Adipocyte (in vitro differentiated cells): ENCODE results near the gene SYTL1.

ENCODE experiments used
- DNase-seq: peaks from one replicate; pipeline ENCODE4 v3.0.0-alpha.2; 2015; ENCODE audit warnings: low read depth
- H3K27me3 ChIP-seq: replicated peaks from 2 replicates; pipeline ENCODE4 v1.7.0; 2013; ENCODE audit warnings: mild to moderate bottlenecking, low read length, moderate library complexity; ENCODE audit not compliant: control insufficient read depth, insufficient read depth
- H3K36me3 ChIP-seq: 2 replicates; pipeline ENCODE4 v1.7.0; 2013; ENCODE audit warnings: low read length, mild to moderate bottlenecking, moderate library complexity; ENCODE audit not compliant: control insufficient read depth, insufficient read depth, severe bottlenecking
- H3K4me1 ChIP-seq: 2 replicates; pipeline ENCODE4 v1.7.0; 2013; ENCODE audit warnings: mild to moderate bottlenecking, low read length, moderate library complexity; ENCODE audit not compliant: control insufficient read depth, insufficient read depth
- H3K4me3 ChIP-seq: 2 replicates; pipeline ENCODE4 v1.7.0; 2013; ENCODE audit warnings: mild to moderate bottlenecking, low read length, moderate library complexity
- H3K9ac ChIP-seq: 2 replicates; pipeline ENCODE4 v1.7.0; 2013; ENCODE audit warnings: mild to moderate bottlenecking, low read length, moderate library complexity
- H3K9me3 ChIP-seq: 2 replicates; pipeline ENCODE4 v1.7.0; 2013; ENCODE audit warnings: mild to moderate bottlenecking, low read length, moderate library complexity; ENCODE audit not compliant: control insufficient read depth

Gene SYTL1

GRCh38 chr1:27394925-27395324, 53.1 kb downstream of the SYTL1 start:
- H3K9ac ChIP-seq: no peak overlapping the region

GRCh38 chr1:27395441-27396195, 53.8 kb downstream of the SYTL1 start:
- Histone ChIP-seq H3K36me3 (no peaks in the 10 kb centered on the region), H3K9ac (no peak overlapping the region), H3K9me3 (no peaks in the 10 kb centered on the region), H3K4me3 (no peak overlapping the region), H3K27me3 (no peaks in the 10 kb centered on the region), H3K4me1 (peaks cover 31% of the 10 kb centered on the region)
- DNase-seq: peak; percentile 85

More at GRCh38 chr1:27394925-27395324, 53.1 kb downstream of the SYTL1 start:
- no peaks in the 10 kb centered on the region for H3K9me3 ChIP-seq
- H3K4me3 ChIP-seq: no peak overlapping the region
- DNase-seq: peak; percentile 34
- H3K27me3 ChIP-seq: no peaks in the 10 kb centered on the region
- peaks cover 24% of the 10 kb centered on the region for H3K4me1 ChIP-seq
- H3K36me3 ChIP-seq: no peaks in the 10 kb centered on the region

- no peak for DNase-seq
- H3K9ac ChIP-seq: no peak overlapping the region
These were observed 55.3 kb downstream of the SYTL1 start for GRCh38 chr1:27397110-27397509.

GRCh38 chr1:27397749-27398148, 55.9 kb downstream of the SYTL1 start:
- Histone ChIP-seq H3K36me3 (no peaks in the 10 kb centered on the region), H3K4me3 (no peak overlapping the region), H3K4me1 (peaks cover 43% of the 10 kb centered on the region), H3K9me3 (no peaks in the 10 kb centered on the region), H3K9ac (no peak overlapping the region), H3K27me3 (no peaks in the 10 kb centered on the region)
- DNase-seq: no peak

More at GRCh38 chr1:27397110-27397509, 55.3 kb downstream of the SYTL1 start:
- H3K9me3 ChIP-seq: no peaks in the 10 kb centered on the region
- no peaks in the 10 kb centered on the region for H3K36me3 ChIP-seq
- H3K4me1 ChIP-seq: peaks cover 40% of the 10 kb centered on the region
- H3K4me3 ChIP-seq: no peak overlapping the region
- H3K27me3 ChIP-seq: no peaks in the 10 kb centered on the region

- Histone ChIP-seq H3K36me3 (no peaks in the 10 kb centered on the region), H3K9me3 (no peaks in the 10 kb centered on the region), H3K9ac (peak overlapping the region; percentile 68), H3K27me3 (no peaks in the 10 kb centered on the region), H3K4me1 (peaks cover 49% of the 10 kb centered on the region), H3K4me3 (no peak overlapping the region)
- no peak for DNase-seq
These were observed 56.8 kb downstream of the SYTL1 start for GRCh38 chr1:27398405-27399149.

- peak overlapping the region; percentile 68 for H3K9ac ChIP-seq
- no peaks in the 10 kb centered on the region for H3K36me3 ChIP-seq
- H3K4me1 ChIP-seq: peaks cover 57% of the 10 kb centered on the region
- H3K27me3 ChIP-seq: no peaks in the 10 kb centered on the region
- no peaks in the 10 kb centered on the region for H3K9me3 ChIP-seq
- no peak for DNase-seq
- H3K4me3 ChIP-seq: no peak overlapping the region
These were observed 57.6 kb downstream of the SYTL1 start for GRCh38 chr1:27399251-27400025.

GRCh38 chr1:27400082-27400962, 58.5 kb downstream of the SYTL1 start:
- Histone ChIP-seq H3K4me1 (peaks cover 63% of the 10 kb centered on the region), H3K4me3 (no peak overlapping the region), H3K36me3 (no peaks in the 10 kb centered on the region), H3K9ac (no peak overlapping the region), H3K9me3 (no peaks in the 10 kb centered on the region), H3K27me3 (no peaks in the 10 kb centered on the region)
- DNase-seq: no peak

GRCh38 chr1:27400963-27401341, 59.1 kb downstream of the SYTL1 start:
- Histone ChIP-seq H3K36me3 (no peaks in the 10 kb centered on the region), H3K4me1 (peaks cover 68% of the 10 kb centered on the region), H3K27me3 (no peaks in the 10 kb centered on the region), H3K4me3 (no peak overlapping the region), H3K9ac (no peak overlapping the region), H3K9me3 (no peaks in the 10 kb centered on the region)
- DNase-seq: no peak

- Histone ChIP-seq H3K36me3 (peaks cover 6% of the 10 kb centered on the region), H3K9ac (peak overlapping the region; percentile 76), H3K4me1 (peaks cover 73% of the 10 kb centered on the region), H3K27me3 (no peaks in the 10 kb centered on the region), H3K4me3 (no peak overlapping the region), H3K9me3 (no peaks in the 10 kb centered on the region)
- peak; percentile 72 for DNase-seq
These were observed 60.5 kb downstream of the SYTL1 start for GRCh38 chr1:27402349-27402754.

- H3K4me3 ChIP-seq: peak overlapping the region; percentile 40
- peaks cover 15% of the 10 kb centered on the region for H3K36me3 ChIP-seq
- no peaks in the 10 kb centered on the region for H3K9me3 ChIP-seq
- H3K9ac ChIP-seq: peak overlapping the region; percentile 76
- H3K4me1 ChIP-seq: peaks cover 73% of the 10 kb centered on the region
- H3K27me3 ChIP-seq: no peaks in the 10 kb centered on the region
- DNase-seq: peak; percentile 42
These were observed 61.4 kb downstream of the SYTL1 start for GRCh38 chr1:27403065-27403726.
